Naive B cell (primary cell): ENCODE measurements around the gene PELI2. TPM values are rescaled to one million over a fixed set of nuclear protein-coding genes. Genes with fewer than 3 reads are reported as not detected.

ENCODE experiments used
- ATAC-seq, 2 donors: fragments of 150-1000 bp; cut with Tn5 transposase; 2 replicates each; pipeline ENCODE4 v1.10.0; 2021; ENCODE audit warnings: low read depth in 2 of 2, mild to moderate bottlenecking in 2 of 2, moderate library complexity in 2 of 2
- DNase-seq: peaks from one replicate; pipeline ENCODE4 v3.0.0; 2022
- H3K27ac Mint-ChIP-seq, 6 donors: one replicate each; pipeline ENCODE4 v1.8.0; 2020 to 2022; ENCODE audit warnings: mild to moderate bottlenecking in 6 of 6, mixed read lengths in 6 of 6, moderate library complexity in 5 of 6, inconsistent platforms in 2 of 6
- H3K27me3 Mint-ChIP-seq, 3 donors: one replicate each; pipeline ENCODE4 v1.8.0; 2021 to 2022; ENCODE audit warnings: mixed read lengths in 3 of 3, mild to moderate bottlenecking in 1 of 3
- H3K36me3 Mint-ChIP-seq, 2 donors: one replicate each; pipeline ENCODE4 v1.8.0; 2020 to 2022; ENCODE audit warnings: mixed read lengths in 2 of 2, inconsistent platforms in 1 of 2, mild to moderate bottlenecking in 1 of 2
- H3K4me1 Mint-ChIP-seq, 3 donors: one replicate each; pipeline ENCODE4 v1.8.0; 2020 to 2022; ENCODE audit warnings: mixed read lengths in 3 of 3, inconsistent platforms in 1 of 3, mild to moderate bottlenecking in 1 of 3, moderate library complexity in 1 of 3
- H3K4me3 Mint-ChIP-seq, 8 donors: one replicate each; pipeline ENCODE4 v1.8.0; 2020 to 2022; ENCODE audit warnings: mild to moderate bottlenecking in 8 of 8, mixed read lengths in 8 of 8, moderate library complexity in 8 of 8, inconsistent platforms in 2 of 8
- H3K9me3 Mint-ChIP-seq, 7 donors: one replicate each; pipeline ENCODE4 v1.8.0; 2020 to 2022; ENCODE audit warnings: mixed read lengths in 7 of 7, mild to moderate bottlenecking in 5 of 7, inconsistent platforms in 2 of 7, moderate library complexity in 1 of 7
- polyA plus RNA-seq, 6 donors: library from polyadenylated mRNA; unstranded; fragments of 300-500 nt; fragmentation: Illumina TruSeq; gene quantifications; one replicate each; pipeline ENCODE4 v1.2.3, GENCODE V29; 2021; ENCODE audit warnings: low read depth in 6 of 6

PELI2 gene
- polyA plus RNA-seq, 6 donors from 2014 or later = 1.5 to 6.0 (median 3.4) TPM

GRCh38 chr14:56173365-56173922, 55.2 kb downstream of the PELI2 start:
- peaks cover 2 to 14% of the 10 kb centered on the region in 2 donors for H3K36me3 Mint-ChIP-seq
- H3K9me3 Mint-ChIP-seq = peaks cover 0 to 4% (median 0%) of the 10 kb centered on the region in 7 donors
- H3K4me1 Mint-ChIP-seq = peaks cover 53 to 59% (median 58%) of the 10 kb centered on the region in 3 donors
- ATAC-seq (no peak), DNase-seq (no peak)
- H3K27ac Mint-ChIP-seq = peak overlapping the region in 4 of 6 donors; percentile 20 to 84 (median 36)
- peak overlapping the region in 2 of 8 donors; percentile 9 to 22 for H3K4me3 Mint-ChIP-seq
- no peaks in the 10 kb centered on the region for H3K27me3 Mint-ChIP-seq

- no peak overlapping the region for H3K4me3 Mint-ChIP-seq
- no peaks in the 10 kb centered on the region for H3K27me3 Mint-ChIP-seq
- DNase-seq (no peak), ATAC-seq (no peak)
- H3K27ac Mint-ChIP-seq = no peak overlapping the region
- peaks cover 0 to 4% (median 0%) of the 10 kb centered on the region in 7 donors for H3K9me3 Mint-ChIP-seq
- H3K4me1 Mint-ChIP-seq = peaks cover 61 to 67% (median 66%) of the 10 kb centered on the region in 3 donors
- peaks cover 6 to 19% of the 10 kb centered on the region in 2 donors for H3K36me3 Mint-ChIP-seq
Measured at GRCh38 chr14:56175773-56176172, 57.6 kb downstream of the PELI2 start.

DNA sequence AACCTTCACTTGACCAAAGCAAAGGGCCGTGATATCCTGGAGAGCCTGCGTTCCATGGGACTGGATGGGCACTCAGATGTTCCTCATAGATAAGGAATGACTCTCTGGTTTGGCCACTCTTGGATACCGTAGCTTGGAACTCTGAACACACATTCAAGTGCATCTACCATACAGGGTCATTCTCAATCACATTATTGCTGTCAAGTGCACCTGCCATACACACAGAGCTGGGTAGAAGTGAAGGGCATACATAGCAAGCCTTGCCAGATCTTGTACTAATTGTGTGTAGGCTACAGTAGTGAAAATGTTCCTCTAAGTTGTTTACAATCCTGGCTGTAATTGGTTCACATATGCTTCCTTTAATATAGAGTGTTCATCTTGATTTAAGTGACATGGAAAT, 58.3 kb downstream of the PELI2 start:
- Mint-ChIP-seq H3K9me3 (peaks cover 0 to 4% (median 0%) of the 10 kb centered on the region in 7 donors), H3K36me3 (peaks cover 6 to 26% of the 10 kb centered on the region in 2 donors), H3K27ac (peak overlapping the region in 1 of 6 donors; percentile 65), H3K27me3 (no peaks in the 10 kb centered on the region), H3K4me1 (peaks cover 58 to 67% (median 62%) of the 10 kb centered on the region in 3 donors), H3K4me3 (no peak overlapping the region)
- no peak for DNase-seq
- ATAC-seq = no peak

DNA sequence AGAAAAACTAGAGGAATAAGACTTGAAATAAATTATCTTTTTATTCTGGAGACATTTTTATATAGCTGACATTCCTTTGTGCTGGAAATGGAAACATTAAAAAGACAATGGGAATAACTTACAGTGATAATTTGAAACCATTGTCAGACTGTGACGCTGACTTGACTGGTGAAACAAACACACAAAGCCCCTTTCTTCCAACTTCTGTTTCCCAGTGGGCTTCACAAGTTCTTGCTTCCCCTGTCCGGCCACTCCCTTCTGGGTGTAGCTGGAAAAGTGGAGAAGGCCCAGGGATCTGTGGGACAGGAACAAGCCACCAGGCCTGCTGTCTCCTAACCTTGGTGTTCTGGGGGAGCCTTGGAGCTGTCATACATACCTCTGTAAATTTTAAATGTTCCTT, 58.8 kb downstream of the PELI2 start:
- Mint-ChIP-seq H3K4me1 (peaks cover 55 to 67% (median 57%) of the 10 kb centered on the region in 3 donors), H3K27me3 (no peaks in the 10 kb centered on the region), H3K27ac (no peak overlapping the region), H3K9me3 (peaks cover 0 to 4% (median 0%) of the 10 kb centered on the region in 7 donors), H3K4me3 (no peak overlapping the region), H3K36me3 (peaks cover 6 to 26% of the 10 kb centered on the region in 2 donors)
- ATAC-seq (no peak), DNase-seq (no peak)

- H3K27me3 Mint-ChIP-seq = no peaks in the 10 kb centered on the region
- DNase-seq (no peak), ATAC-seq (no peak)
- H3K36me3 Mint-ChIP-seq = peaks cover 6 to 12% of the 10 kb centered on the region in 2 donors
- H3K4me3 Mint-ChIP-seq = no peak overlapping the region
- H3K27ac Mint-ChIP-seq = peak overlapping the region; percentile 3 to 82 (median 28)
- H3K4me1 Mint-ChIP-seq = peaks cover 26 to 35% (median 27%) of the 10 kb centered on the region in 3 donors
- H3K9me3 Mint-ChIP-seq = no peaks in the 10 kb centered on the region
Measured at GRCh38 chr14:56180754-56181542, 62.7 kb downstream of the PELI2 start.

- no peak for DNase-seq
- Mint-ChIP-seq H3K4me3 (no peak overlapping the region), H3K36me3 (peaks cover 10 to 12% of the 10 kb centered on the region in 2 donors), H3K9me3 (no peaks in the 10 kb centered on the region), H3K27ac (peak overlapping the region in 2 of 6 donors; percentile 4 to 61), H3K27me3 (no peaks in the 10 kb centered on the region), H3K4me1 (peaks cover 25 to 33% (median 26%) of the 10 kb centered on the region in 3 donors)
- no peak for ATAC-seq
Measured at GRCh38 chr14:56181681-56182085, 63.5 kb downstream of the PELI2 start.

GRCh38 chr14:56182410-56182809, 64.2 kb downstream of the PELI2 start:
- H3K4me1 Mint-ChIP-seq = peaks cover 22 to 33% (median 26%) of the 10 kb centered on the region in 3 donors
- no peak for ATAC-seq

DNA sequence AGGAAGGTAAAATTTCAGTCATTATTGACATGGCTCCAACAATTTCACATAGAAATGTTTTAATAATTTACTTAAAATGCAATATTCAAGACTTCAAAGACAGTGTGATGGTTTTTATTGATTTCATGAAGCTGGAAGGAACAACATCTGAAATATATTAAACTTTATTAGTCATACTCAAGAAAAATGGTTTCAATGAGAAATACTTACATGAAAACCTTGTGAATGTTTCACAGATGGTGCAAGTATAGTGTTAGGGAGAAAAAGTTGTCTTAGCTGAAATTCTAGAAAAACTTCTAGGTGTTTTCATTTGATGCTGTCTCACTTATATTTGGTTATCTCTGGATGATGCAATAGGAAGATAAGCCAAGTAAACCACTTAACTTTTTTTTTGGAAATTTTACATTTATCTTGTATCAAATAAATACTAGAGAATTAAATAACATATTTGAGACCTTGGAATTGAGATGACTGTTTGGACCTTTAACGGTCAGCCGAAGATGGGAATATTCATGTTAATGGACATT, 65.5 kb downstream of the PELI2 start:
- no peaks in the 10 kb centered on the region for H3K27me3 Mint-ChIP-seq
- ATAC-seq = no peak
- peaks cover 12% of the 10 kb centered on the region in 2 donors for H3K36me3 Mint-ChIP-seq
- no peaks in the 10 kb centered on the region for H3K9me3 Mint-ChIP-seq
- peaks cover 20 to 27% (median 25%) of the 10 kb centered on the region in 3 donors for H3K4me1 Mint-ChIP-seq
- no peak overlapping the region for H3K27ac Mint-ChIP-seq
- DNase-seq = no peak
- no peak overlapping the region for H3K4me3 Mint-ChIP-seq

More at GRCh38 chr14:56182410-56182809, 64.2 kb downstream of the PELI2 start:
- Mint-ChIP-seq H3K4me3 (no peak overlapping the region), H3K27ac (no peak overlapping the region), H3K27me3 (no peaks in the 10 kb centered on the region), H3K9me3 (no peaks in the 10 kb centered on the region), H3K36me3 (peaks cover 10 to 12% of the 10 kb centered on the region in 2 donors)
- no peak for DNase-seq

DNA sequence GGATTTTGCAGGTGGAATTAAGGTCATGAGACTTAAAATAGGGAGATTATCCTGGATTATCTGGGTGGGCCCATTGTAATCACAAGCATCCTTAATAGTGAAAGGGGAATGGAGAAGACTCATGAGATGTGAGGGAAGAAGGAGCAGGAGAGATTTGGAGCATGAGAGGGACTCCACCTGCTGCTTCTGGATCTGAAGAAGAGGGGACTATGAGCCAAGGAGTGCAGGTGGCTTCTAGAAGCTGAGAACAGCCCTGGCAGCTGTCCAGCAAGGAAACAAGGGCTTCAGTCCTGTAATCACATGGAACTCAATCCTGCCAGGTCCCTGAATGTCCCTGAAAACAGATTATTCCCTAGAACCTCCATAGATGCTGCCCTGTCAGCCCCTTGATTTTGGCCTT, 67.8 kb downstream of the PELI2 start:
- DNase-seq (no peak), ATAC-seq (no peak)
- no peak overlapping the region for H3K4me3 Mint-ChIP-seq
- H3K4me1 Mint-ChIP-seq = peaks cover 12 to 15% (median 15%) of the 10 kb centered on the region in 3 donors
- no peaks in the 10 kb centered on the region for H3K27me3 Mint-ChIP-seq
- peaks cover 5 to 12% of the 10 kb centered on the region in 2 donors for H3K36me3 Mint-ChIP-seq
- peaks cover 0 to 6% (median 2%) of the 10 kb centered on the region in 7 donors for H3K9me3 Mint-ChIP-seq
- H3K27ac Mint-ChIP-seq = no peak overlapping the region

DNA sequence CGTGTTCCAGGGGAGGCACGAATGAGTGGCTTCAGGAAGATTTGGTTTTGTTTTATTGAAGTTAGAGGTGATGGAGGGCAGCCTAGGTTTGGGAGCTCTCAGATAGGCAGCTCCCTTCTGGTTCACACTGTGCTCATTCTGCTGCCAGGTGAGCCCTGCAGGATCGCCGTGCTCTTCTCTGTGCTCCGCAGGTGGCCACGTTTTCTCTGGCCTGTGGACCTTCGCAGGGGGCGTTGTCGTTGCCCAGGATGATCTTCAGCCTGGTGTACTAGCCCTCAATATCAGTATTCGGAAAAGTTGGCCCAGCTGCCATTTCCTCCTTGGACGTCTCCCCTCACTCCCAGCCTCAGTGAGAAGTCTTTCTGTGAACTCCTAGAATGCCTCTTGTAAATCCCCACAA, 69.5 kb downstream of the PELI2 start:
- DNase-seq (no peak), ATAC-seq (no peak)
- Mint-ChIP-seq H3K9me3 (peaks cover 0 to 6% (median 2%) of the 10 kb centered on the region in 7 donors), H3K4me3 (no peak overlapping the region), H3K27me3 (no peaks in the 10 kb centered on the region), H3K27ac (no peak overlapping the region), H3K36me3 (peaks cover 0 to 15% of the 10 kb centered on the region in 2 donors), H3K4me1 (peaks cover 7 to 18% (median 8%) of the 10 kb centered on the region in 3 donors)

GRCh38 chr14:56189307-56189706, 71.1 kb downstream of the PELI2 start:
- Mint-ChIP-seq H3K27ac (no peak overlapping the region), H3K36me3 (peaks cover 0 to 15% of the 10 kb centered on the region in 2 donors), H3K4me1 (peaks cover 12 to 23% (median 17%) of the 10 kb centered on the region in 3 donors), H3K27me3 (no peaks in the 10 kb centered on the region), H3K4me3 (no peak overlapping the region), H3K9me3 (peaks cover 0 to 6% (median 2%) of the 10 kb centered on the region in 7 donors)
- no peak for ATAC-seq
- no peak for DNase-seq

DNA sequence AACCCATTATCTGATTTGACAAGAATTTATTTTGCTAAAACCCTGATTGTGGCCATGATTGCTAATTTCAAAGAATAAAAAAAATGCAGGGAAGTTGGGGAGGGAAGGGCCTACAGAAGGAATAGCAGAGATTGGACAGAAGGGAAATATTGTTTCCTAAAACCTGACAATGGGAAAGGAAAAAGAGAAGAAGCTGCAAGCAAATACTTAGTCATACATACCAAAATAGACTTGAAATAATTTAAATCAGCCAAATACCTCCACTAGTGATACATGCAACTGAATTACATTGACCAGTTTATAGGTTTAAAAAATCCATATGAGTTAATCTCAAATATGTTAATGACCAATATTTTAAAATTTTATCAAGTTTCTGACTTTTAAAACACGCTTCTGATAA, 75.1 kb downstream of the PELI2 start:
- Mint-ChIP-seq H3K27me3 (no peaks in the 10 kb centered on the region), H3K9me3 (peaks cover 0 to 6% (median 2%) of the 10 kb centered on the region in 7 donors), H3K4me3 (no peak overlapping the region), H3K4me1 (peaks cover 21 to 37% (median 35%) of the 10 kb centered on the region in 3 donors), H3K36me3 (peaks cover 0 to 5% of the 10 kb centered on the region in 2 donors), H3K27ac (peak overlapping the region in 2 of 6 donors; percentile 12 to 45)
- ATAC-seq = no peak
- no peak for DNase-seq

- H3K27me3 Mint-ChIP-seq = no peaks in the 10 kb centered on the region
- H3K4me3 Mint-ChIP-seq = peak overlapping the region in 4 of 8 donors; percentile 0 to 68 (median 38)
- H3K4me1 Mint-ChIP-seq = peaks cover 21 to 35% (median 33%) of the 10 kb centered on the region in 3 donors
- H3K36me3 Mint-ChIP-seq = peaks cover 0 to 5% of the 10 kb centered on the region in 2 donors
- H3K9me3 Mint-ChIP-seq = peaks cover 0 to 6% (median 2%) of the 10 kb centered on the region in 7 donors
- peak overlapping the region in 4 of 6 donors; percentile 57 to 75 (median 63) for H3K27ac Mint-ChIP-seq
- DNase-seq (peak; percentile 6), ATAC-seq (peak in 1 of 2 donors; percentile 16)
Measured at GRCh38 chr14:56194042-56194441, 75.8 kb downstream of the PELI2 start.
